GM12801 (cell line): ENCODE measurements around the gene CHRNA1.

ENCODE experiments used
- CTCF ChIP-seq: IDR thresholded peaks from one replicate; pipeline ENCODE4 v1.5.1; 2011; ENCODE audit warnings: control low read depth; ENCODE audit not compliant: insufficient read length; ENCODE audit errors: extremely low read depth

The CHRNA1 gene

GRCh38 chr2:174726212-174726611, 38.1 kb downstream of the CHRNA1 start:
- TF ChIP-seq CTCF, result no peak

- TF ChIP-seq CTCF, result no peak
These were observed 41.2 kb downstream of the CHRNA1 start for GRCh38 chr2:174722942-174723592.

GRCh38 chr2:174719016-174719415, 45.3 kb downstream of the CHRNA1 start:
- no peak for TF ChIP-seq CTCF

GRCh38 chr2:174718591-174718990, 45.7 kb downstream of the CHRNA1 start:
- no peak for TF ChIP-seq CTCF

GRCh38 chr2:174717916-174718315, 46.4 kb downstream of the CHRNA1 start:
- no peak for TF ChIP-seq CTCF

GRCh38 chr2:174717273-174717672, 47.0 kb downstream of the CHRNA1 start:
- no peak for TF ChIP-seq CTCF

GRCh38 chr2:174716785-174717184, 47.5 kb downstream of the CHRNA1 start:
- TF ChIP-seq CTCF, result no peak
